Central memory CD8-positive, alpha-beta T cell (primary cell): ENCODE results near the gene POLE.

Source experiments
- ATAC-seq: fragments of 150-1000 bp; cut with Tn5 transposase; replicated peaks from 2 replicates; pipeline ENCODE4 v1.10.0; 2022; ENCODE audit warnings: mild to moderate bottlenecking, moderate FRiP score, moderate number of reproducible peaks; ENCODE audit not compliant: poor library complexity, severe bottlenecking; ENCODE audit errors: extremely low read depth
- DNase-seq, 2 donors: peaks; one replicate each; pipeline ENCODE4 v3.0.0; 2021; ENCODE audit warnings: low spot score in 2 of 2
- H3K27ac Mint-ChIP-seq: one replicate; pipeline ENCODE4 v1.8.0; 2022; ENCODE audit warnings: low read depth, mild to moderate bottlenecking, moderate library complexity, mixed read lengths
- H3K27me3 Mint-ChIP-seq: one replicate; pipeline ENCODE4 v1.8.0; 2022; ENCODE audit warnings: mixed read lengths
- H3K36me3 Mint-ChIP-seq: one replicate; pipeline ENCODE4 v1.8.0; 2022; ENCODE audit warnings: mild to moderate bottlenecking, moderate library complexity, mixed read lengths; ENCODE audit not compliant: insufficient read depth
- H3K4me1 Mint-ChIP-seq: one replicate; pipeline ENCODE4 v1.8.0; 2022; ENCODE audit warnings: mixed read lengths
- H3K4me3 Mint-ChIP-seq: one replicate; pipeline ENCODE4 v1.8.0; 2022; ENCODE audit warnings: mild to moderate bottlenecking, moderate library complexity, mixed read lengths
- H3K9me3 Mint-ChIP-seq: one replicate; pipeline ENCODE4 v1.8.0; 2022; ENCODE audit warnings: mixed read lengths

Gene POLE

DNA sequence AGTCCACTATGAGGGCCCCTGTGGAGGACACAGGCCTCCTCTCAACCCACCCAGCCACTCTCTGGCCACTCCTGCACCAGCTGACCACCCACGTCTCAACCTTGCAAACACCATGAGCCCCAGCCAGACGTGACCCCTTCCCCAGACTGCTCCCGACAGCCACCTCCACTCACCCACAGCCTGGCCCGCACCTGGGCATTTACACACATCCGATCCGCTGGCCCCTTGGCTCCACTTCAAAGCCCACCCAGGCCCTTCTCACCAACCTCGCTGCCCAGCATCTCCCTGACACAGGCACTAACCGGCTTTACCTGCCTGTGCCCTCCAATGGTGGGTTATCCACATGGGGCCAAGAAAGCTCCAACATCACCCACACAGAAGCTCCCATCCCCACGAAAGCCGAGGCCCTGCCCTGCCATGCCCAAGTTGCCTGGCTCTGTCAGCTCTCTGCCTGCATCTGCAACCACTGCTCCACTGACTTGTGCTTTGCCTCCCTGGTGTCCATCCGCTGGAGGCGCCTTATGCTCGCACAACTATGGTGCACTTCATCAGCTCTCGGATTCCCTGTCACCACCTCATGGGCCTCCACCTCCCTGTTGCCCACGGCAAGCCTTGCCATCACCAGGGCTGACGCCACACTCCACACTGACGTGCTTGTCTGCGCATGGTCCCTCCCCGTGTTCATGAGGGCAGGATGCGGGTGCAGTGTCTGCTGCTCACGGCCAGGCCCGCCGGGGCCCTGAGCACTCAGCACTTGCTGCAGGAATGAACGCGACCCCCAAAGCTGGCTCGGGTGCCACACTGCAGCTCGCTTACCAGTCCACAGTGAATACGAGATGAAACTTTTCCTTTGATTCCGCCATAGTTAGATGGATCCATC is 51.8 kb downstream of the POLE start:
- no peak for ATAC-seq
- Mint-ChIP-seq H3K36me3 (peaks cover 18% of the 10 kb centered on the region), H3K4me3 (no peak overlapping the region), H3K4me1 (no peaks in the 10 kb centered on the region), H3K9me3 (no peaks in the 10 kb centered on the region), H3K27me3 (no peaks in the 10 kb centered on the region), H3K27ac (peak overlapping the region; percentile 86)
- no peak for DNase-seq

DNA sequence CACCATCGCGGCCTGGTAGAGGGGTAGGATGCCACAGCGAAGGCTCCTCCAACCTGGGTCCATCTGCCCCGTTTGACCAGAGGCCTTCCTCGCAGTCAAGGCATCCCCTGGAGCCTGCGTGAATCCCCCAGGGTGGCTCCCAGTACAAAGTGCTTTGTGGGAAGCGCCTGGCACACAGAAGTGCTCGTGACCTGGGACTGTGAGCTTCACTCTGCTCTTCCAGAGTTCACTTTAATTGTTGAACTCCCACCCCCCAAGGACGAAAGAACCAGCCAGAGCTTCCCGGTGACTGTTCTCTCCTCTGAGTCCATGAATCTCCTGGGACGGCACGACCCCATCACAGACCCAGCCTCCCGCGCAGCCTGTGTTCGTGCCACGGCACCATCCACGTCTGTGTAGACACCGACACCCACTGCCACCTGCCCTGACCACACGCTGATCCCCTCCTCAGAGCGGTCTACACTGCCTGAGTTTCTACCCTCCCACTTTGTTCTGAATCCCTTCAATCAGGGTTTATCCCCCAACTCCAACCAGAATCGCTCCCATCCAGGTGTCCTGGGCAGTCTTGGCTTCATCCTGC is 52.6 kb downstream of the POLE start:
- Mint-ChIP-seq H3K4me1 (no peaks in the 10 kb centered on the region), H3K27me3 (no peaks in the 10 kb centered on the region), H3K36me3 (peaks cover 21% of the 10 kb centered on the region), H3K4me3 (no peak overlapping the region), H3K27ac (peak overlapping the region; percentile 86), H3K9me3 (no peaks in the 10 kb centered on the region)
- no peak for ATAC-seq
- DNase-seq = no peak

DNA sequence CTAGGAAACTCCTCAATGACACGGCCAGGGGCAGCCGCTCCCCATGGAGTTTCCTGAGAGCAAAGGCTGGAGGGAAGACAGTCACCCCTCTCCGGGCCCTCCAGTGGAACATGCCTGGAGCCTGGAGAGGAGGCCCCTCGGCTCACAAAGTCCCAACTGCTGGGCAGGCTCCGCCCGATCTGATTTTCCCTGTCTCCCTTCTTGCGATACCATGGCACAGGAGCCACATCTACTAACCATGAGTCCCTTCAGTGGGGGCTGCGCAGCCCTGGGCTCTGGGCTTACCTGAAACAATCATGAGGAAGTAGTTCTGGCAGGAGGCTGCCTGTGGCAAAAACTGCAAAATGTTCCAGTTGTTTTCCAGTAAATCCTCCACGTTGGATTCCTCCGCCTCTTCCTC is 53.2 kb downstream of the POLE start:
- peaks cover 20% of the 10 kb centered on the region for H3K36me3 Mint-ChIP-seq

DNA sequence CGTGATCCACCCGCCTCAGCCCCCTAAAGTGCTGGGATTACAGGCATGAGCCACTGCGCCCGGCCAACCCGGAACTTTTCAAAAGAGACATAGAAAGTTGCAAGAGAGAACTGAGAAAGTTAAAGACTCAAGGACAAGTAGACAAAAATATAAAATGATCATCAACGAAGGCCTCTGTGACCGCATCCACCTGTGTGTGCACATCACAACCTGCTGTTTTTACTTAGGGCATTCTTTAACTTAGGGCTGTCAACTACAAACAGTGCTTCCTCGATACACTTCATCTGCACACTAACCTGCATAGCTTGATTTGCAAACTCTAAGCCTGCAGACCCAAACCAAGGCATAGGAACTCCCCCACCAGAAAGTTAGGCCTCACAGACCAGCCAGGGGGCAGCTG is 53.7 kb downstream of the POLE start:
- Mint-ChIP-seq H3K4me1 (no peaks in the 10 kb centered on the region), H3K36me3 (peaks cover 18% of the 10 kb centered on the region), H3K27ac (no peak overlapping the region), H3K27me3 (no peaks in the 10 kb centered on the region), H3K9me3 (no peaks in the 10 kb centered on the region), H3K4me3 (no peak overlapping the region)
- ATAC-seq (no peak), DNase-seq (no peak)

More for the DNA sequence above, 53.2 kb downstream of the POLE start:
- no peak overlapping the region for H3K4me3 Mint-ChIP-seq
- H3K27ac Mint-ChIP-seq = no peak overlapping the region
- DNase-seq (no peak), ATAC-seq (no peak)
- no peaks in the 10 kb centered on the region for H3K4me1 Mint-ChIP-seq
- no peaks in the 10 kb centered on the region for H3K27me3 Mint-ChIP-seq
- no peaks in the 10 kb centered on the region for H3K9me3 Mint-ChIP-seq

DNA sequence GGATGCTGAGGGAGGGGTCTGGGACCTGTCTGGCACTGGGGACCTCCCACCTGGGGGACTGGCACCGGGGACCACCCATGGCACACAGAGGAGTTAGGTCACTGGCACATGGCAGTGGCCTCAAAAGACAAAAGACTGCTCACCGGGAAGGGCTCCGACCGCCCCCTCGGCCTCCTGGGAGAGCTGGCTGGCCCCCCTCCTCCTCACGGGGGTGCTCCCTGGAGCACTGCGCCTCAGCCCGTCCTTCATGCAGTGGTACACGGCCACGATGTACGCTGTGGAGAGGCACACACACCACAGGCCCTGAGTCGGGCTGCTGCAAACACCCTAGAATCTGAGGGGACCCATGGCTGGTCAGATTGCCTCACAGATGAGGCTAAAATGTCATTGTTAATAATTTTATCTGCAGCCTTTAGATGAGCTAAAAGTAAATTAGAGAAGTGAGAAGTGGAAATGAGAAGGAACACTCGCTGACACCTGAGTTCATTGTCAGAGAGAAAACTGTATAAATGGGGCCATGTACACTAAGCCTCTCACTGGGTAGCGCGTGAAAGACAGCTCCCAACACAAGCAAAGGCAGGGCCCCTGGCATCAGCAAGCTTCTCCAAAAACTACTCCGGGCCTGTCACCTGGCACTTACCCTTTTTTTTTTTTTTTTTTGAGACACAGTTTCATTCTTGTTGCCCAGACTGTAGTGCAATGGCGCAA is 54.5 kb downstream of the POLE start:
- Mint-ChIP-seq H3K4me3 (no peak overlapping the region), H3K27ac (no peak overlapping the region), H3K9me3 (no peaks in the 10 kb centered on the region), H3K27me3 (no peaks in the 10 kb centered on the region), H3K36me3 (peaks cover 18% of the 10 kb centered on the region), H3K4me1 (no peaks in the 10 kb centered on the region)
- DNase-seq = no peak
- ATAC-seq = no peak

DNA sequence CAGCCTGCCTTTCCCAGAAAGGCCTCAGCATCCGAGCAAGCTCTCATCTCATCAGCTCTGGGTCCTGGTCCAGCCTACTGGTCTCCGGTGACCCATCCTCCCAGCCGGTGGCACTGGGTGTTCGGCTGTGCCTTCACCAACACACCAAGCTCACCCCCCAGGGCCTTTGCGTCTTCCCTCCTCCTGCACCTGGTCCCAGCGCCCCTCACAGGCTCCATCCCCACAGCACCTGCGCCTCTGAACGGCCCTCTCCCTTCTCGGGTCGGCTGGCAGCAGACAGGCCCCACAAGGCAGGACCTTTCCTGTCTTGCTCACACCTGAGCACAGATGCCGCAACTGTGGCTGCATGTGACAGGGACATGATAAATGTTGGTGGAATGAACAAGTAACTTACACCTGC is 55.5 kb downstream of the POLE start:
- H3K36me3 Mint-ChIP-seq = peaks cover 15% of the 10 kb centered on the region

DNA sequence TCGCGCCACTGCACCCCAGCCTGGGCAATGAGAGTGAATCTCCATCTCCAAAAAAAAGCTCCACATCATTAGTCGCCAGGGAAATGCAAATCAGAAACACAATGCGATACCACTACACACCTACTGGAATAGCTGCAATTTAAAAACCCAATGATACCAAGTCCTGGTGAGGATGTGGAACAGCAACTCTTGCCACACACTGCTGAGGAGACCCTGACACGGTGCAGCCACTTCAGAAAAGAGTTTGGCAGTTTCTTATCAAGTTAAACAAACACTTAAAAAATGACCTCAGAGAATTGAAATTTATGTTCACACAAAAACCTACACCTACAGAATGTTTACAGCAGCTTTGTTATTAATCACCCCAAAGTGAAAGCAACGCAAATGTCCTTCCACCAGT is 56.5 kb downstream of the POLE start:
- Mint-ChIP-seq H3K4me3 (no peak overlapping the region), H3K27me3 (no peaks in the 10 kb centered on the region), H3K4me1 (no peaks in the 10 kb centered on the region), H3K9me3 (no peaks in the 10 kb centered on the region), H3K27ac (no peak overlapping the region), H3K36me3 (peaks cover 13% of the 10 kb centered on the region)
- no peak for DNase-seq
- ATAC-seq = no peak

More for the DNA sequence above, 55.5 kb downstream of the POLE start:
- Mint-ChIP-seq H3K4me3 (no peak overlapping the region), H3K27me3 (no peaks in the 10 kb centered on the region), H3K9me3 (no peaks in the 10 kb centered on the region), H3K4me1 (no peaks in the 10 kb centered on the region), H3K27ac (no peak overlapping the region)
- no peak for DNase-seq
- no peak for ATAC-seq

DNA sequence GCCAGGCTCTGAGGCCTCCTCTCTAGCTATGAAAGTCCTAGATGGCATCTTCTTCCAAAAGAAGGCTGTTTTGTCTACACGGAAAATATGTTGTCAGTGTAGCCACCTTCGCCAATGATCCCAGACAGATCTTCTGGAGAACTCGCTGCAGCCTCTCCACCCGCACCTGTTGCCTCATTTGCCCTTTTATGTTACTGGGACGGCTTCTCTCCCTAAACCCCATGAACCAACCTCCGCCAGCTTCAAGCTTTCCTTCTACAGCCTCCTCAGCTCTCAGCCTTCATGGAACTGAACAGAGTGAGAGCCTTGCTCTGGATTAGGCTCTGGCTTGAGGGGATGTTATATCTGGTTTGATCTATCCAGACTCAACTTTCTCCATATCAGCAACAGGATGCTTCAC is 57.8 kb downstream of the POLE start:
- H3K4me3 Mint-ChIP-seq = no peak overlapping the region
- H3K27ac Mint-ChIP-seq = no peak overlapping the region
- H3K4me1 Mint-ChIP-seq = no peaks in the 10 kb centered on the region
- H3K9me3 Mint-ChIP-seq = no peaks in the 10 kb centered on the region
- ATAC-seq (no peak), DNase-seq (no peak)
- H3K36me3 Mint-ChIP-seq = peaks cover 16% of the 10 kb centered on the region
- H3K27me3 Mint-ChIP-seq = no peaks in the 10 kb centered on the region

DNA sequence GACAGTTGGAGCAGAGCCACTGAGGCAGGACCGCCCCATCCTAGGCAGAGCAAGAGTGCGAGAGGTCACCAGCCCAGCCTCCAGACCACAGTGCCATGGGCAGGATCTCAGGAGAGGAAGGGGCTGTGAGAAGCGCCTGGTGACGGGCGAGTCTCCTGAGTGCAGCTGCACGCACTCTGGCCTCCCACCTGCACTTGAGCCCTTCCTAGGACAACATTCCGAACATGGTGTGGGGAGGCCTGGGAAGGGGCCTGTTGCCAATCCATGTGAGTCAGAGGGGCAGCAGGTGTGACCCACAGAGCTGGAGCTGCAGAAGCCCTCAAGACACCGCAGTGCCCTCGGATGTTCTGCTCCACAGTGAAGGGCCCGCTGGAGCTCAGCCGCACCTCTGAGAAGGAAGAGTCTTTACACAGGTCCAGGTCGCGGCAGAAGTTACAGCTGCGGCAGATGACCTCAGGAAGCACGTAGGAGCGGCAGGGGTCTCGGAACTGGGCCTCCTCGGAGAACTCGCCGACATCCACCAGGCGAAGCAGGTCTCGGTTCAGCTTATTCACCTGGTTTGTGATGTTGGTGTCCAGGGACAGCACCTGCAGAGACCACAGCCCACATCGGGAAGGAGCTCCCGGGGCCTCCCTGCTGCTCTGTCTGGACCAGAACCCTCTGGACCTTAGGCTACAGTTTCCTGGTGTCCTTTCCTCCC is 61.3 kb downstream of the POLE start:
- ATAC-seq (no peak), DNase-seq (no peak)
- H3K4me1 Mint-ChIP-seq = peaks cover 3% of the 10 kb centered on the region
- peaks cover 14% of the 10 kb centered on the region for H3K36me3 Mint-ChIP-seq
- peak overlapping the region; percentile 71 for H3K27ac Mint-ChIP-seq
- no peak overlapping the region for H3K4me3 Mint-ChIP-seq
- no peaks in the 10 kb centered on the region for H3K27me3 Mint-ChIP-seq
- no peaks in the 10 kb centered on the region for H3K9me3 Mint-ChIP-seq

DNA sequence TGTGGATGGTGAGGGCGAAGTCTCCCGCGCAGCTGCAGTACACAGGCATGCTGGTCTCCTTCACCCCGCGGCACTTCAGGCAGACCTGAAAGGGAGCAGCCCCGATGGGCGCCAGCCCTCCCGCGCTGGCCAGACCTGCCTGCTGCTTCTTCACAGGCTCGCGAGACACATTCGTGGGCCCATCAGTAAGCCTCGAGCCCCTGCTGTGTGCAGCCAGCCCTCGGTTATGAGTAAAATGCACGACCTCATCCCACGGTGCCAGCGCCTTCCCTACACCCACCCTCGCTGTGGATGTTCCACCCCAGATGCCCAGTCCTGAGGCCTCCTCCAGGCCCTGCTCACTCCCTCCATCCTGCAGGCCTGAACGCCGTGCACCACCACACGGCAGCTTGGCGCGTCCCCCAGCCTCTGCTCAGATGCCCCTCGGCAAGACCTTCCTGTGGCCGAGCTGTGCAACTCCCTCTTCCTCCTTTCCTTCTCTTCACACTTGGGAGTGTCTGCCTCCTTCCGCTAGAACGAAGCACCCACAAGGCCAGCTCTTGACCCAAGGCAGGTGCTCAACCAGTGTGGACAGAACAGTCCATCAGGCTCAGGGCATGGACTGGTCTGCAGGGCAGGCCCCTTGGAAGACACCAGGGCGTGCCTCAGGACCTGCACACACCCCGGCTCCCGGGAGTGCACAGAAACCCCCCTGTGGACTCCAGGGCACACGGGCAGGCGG is 62.1 kb downstream of the POLE start:
- H3K9me3 Mint-ChIP-seq = no peaks in the 10 kb centered on the region
- peaks cover 14% of the 10 kb centered on the region for H3K36me3 Mint-ChIP-seq

DNA sequence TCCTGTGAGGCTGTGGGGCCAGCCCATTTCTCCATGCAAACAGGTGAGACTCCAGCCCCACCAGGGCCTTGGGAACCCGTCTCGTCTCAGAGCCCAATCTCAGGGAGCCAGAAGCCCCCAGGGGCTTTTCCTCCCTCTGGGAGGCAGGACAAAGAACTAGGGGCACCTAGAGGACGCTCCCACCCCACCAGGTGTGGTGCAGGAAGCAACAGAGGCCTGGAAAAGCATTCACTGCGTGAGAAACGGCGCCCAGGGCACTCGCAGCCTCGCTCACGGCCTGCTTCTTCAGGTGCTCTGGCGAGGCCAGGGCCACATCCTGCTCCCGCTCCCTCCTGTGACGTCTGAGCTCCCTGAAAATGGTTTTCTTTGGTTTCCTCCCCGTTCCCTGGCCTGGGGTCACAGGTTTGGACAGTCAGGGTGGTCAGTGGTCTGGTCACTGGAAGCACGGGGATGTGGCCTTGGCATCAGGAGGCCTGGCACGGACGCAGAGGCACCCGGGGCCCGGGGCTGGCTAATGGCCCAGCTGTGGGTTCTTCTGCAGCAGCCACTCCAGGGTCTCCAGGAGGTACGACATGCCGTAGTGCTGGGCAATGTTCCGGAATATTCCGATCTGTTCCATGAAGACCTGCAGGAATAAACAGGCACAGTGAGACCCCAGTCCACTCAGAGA is 62.8 kb downstream of the POLE start:
- Mint-ChIP-seq H3K27ac (no peak overlapping the region), H3K9me3 (no peaks in the 10 kb centered on the region), H3K36me3 (peaks cover 10% of the 10 kb centered on the region), H3K4me3 (no peak overlapping the region), H3K4me1 (peaks cover 3% of the 10 kb centered on the region), H3K27me3 (no peaks in the 10 kb centered on the region)
- DNase-seq (no peak), ATAC-seq (no peak)

More for the DNA sequence above, 62.1 kb downstream of the POLE start:
- ATAC-seq (no peak), DNase-seq (no peak)
- Mint-ChIP-seq H3K4me1 (peaks cover 3% of the 10 kb centered on the region), H3K4me3 (no peak overlapping the region), H3K27me3 (no peaks in the 10 kb centered on the region), H3K27ac (peak overlapping the region; percentile 71)
